Measurements from ENCODE around the gene ACAP3. TPM values are rescaled to one million over a fixed set of nuclear protein-coding genes. Genes with fewer than 3 reads are reported as not detected.
"Not testable (repeated sequence)": the region's sequence is repeated elsewhere in the genome, so short reads cannot be mapped to it uniquely, and the experiment has no call there.

Gene ACAP3
- total RNA-seq, 1 experiment from 2014 or later = 10.3 TPM

GRCh38 chr1:1331068-1331965, 23.6 kb upstream of the ACAP3 start, which contains the start of gene TAS1R3:
TSS of gene TAS1R3 (plus strand) at chr1:1331280. CDS start at chr1:1331346, 66 bp downstream.
- peak; percentile 82 for DNase-seq (ENCODE audit: low read depth)

GRCh38 chr1:1330366-1331067, 22.8 kb upstream of the ACAP3 start:
- no peak for DNase-seq (ENCODE audit: low read depth)

DNA sequence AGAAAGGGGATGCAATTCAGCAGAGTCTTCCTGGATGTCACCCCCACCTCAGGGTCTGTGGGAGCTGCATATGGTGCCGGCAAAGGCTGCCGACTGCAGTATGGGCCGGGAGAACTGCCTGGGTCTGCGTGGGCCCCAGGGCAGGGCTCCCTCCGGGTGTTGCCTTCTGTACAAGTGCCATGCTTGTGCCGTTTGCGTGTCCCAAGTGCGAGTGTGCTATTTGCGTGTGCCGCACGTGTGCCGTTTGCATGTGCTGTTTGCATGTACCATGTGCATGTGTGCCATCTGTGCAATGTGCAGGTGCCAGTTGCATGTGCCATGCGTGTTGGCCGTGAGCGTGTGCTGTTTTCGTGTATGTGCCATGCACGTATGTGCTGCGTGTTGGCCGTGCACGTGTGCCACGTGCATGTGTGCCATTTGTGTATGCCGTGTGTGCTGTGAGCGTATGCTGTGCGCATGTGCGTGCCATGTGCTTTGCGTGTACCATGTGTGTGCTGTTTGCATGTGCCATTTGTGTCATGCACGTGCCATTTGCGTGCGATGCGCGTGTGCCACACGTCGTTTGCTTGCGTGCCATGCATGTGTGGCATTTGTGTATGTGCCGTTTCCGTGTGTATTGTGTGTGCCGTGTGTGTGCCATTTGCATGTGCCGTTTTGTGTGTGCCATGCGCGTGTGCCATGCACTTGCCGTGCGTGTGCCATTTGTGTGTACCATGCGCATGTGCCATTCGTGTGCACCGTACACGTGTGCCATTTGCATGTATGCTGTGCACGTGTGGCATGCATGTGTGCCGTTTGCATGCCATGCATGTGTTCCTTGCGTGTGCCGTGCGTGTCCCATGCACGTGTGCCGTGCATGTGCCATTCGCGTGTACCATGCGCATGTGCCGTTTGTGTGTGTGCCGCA, 21.8 kb upstream of the ACAP3 start:
- DNase-seq (ENCODE audit: low read depth) = no peak

- DNase-seq (ENCODE audit: low read depth) = no peak
Measured at GRCh38 chr1:1328254-1328653, 20.5 kb upstream of the ACAP3 start.

DNA sequence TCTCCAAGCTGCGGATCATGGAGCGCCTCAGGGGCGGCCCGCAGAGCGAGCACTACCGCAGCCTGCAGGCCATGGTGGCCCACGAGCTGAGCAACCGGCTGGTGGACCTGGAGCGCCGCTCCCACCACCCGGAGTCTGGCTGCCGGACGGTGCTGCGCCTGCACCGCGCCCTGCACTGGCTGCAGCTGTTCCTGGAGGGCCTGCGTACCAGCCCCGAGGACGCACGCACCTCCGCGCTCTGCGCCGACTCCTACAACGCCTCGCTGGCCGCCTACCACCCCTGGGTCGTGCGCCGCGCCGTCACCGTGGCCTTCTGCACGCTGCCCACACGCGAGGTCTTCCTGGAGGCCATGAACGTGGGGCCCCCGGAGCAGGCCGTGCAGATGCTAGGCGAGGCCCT, 19.6 kb upstream of the ACAP3 start:
- no peak for DNase-seq (ENCODE audit: low read depth)

GRCh38 chr1:1326075-1326605, 18.4 kb upstream of the ACAP3 start:
- DNase-seq (ENCODE audit: low read depth) = no peak

DNA sequence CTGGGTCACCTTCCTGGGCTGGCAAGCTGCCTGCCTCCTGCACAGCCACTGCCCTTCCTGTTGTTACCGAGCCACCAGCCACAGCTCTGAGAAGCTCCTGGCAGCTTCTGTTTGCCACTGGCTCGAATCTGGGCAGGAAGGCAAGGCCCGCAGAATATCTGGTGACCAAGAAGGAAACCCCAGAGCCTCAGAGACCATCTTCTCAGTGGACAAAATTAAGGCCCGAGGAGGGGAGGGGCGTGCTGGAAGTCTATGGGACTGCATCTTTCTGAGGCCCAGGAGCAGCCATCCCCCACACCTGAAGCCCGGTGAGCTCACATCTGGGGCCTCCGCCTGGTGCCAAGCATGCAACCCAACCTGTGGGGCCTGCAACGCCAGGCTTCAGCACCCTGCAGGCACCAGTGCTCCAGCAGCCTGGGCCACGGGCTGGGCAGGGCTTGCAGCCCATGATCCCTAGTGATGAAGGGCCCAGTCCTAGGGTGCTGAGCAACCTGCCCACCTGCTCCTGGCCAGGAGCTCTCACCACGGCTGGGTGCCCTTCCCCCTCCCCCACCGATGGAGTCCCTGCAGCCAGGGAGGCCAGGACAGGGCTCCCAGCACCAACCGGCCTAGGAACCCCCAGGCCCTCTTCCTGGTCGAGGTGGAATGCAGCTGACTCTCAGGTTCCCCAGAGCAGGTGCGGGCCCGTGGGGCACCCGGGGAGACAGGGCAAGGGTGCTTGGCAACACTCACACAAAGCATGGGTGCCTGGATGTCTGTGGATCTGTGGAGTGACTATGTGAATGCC, 17.8 kb upstream of the ACAP3 start:
- no peak for DNase-seq (ENCODE audit: low read depth)

- peak; percentile 86 for DNase-seq (ENCODE audit: low read depth)
Measured at GRCh38 chr1:1324524-1325287, 17.0 kb upstream of the ACAP3 start, which contains the start of the genes CPTP and INTS11. TSS of gene CPTP (plus strand) at chr1:1324802. CDS start at chr1:1326911, 2,109 bp downstream. TSS of gene INTS11 (minus strand) at chr1:1324660. CDS start at chr1:1324608, 52 bp downstream.

DNA sequence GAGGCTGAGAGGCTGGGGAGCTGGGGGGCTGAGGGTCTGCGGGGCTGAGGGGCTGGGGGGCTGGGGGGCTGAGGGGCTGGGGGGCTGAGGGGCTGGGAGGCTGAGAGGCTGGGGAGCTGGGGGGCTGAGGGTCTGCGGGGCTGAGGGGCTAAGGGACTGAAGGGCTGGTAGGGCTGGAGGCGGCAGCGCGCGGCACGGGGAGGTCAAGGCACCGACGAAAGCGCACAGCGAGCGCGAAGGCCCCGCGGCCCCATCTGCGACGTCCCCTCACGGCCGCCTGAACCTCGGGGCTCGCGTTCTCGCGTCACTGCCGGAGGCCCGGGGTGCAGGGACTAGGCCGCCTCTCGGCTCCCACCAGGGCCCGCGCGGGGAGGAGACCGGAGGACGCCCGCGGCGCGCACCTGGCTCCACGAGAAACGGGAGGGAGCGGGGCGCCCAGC, 16.4 kb upstream of the ACAP3 start:
- no peak for DNase-seq (ENCODE audit: low read depth)

DNA sequence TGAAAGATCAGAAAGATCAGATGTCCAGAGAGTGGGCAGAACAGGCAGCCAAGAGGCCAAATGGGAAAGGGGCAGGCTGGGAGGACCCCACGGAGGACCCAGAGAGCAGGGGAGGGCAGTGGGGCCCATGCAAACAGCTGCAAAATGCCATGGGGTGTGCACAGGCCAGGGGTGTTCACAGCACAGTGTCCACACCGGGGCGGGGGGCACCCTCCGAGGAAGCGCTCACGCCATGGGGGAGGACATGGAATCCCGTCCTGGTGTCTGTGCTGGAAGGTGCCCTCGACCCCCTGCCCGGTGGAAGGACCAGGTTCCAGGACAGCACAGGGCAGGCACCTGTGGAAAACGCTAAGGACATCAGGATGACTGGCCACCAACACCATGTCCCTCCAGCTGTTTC, 15.2 kb upstream of the ACAP3 start:
- no peak for DNase-seq (ENCODE audit: low read depth)

GRCh38 chr1:1322418-1322817, 14.7 kb upstream of the ACAP3 start:
- DNase-seq (ENCODE audit: low read depth) = no peak

GRCh38 chr1:1321477-1321876, 13.7 kb upstream of the ACAP3 start:
- DNase-seq (ENCODE audit: low read depth) = no peak

- DNase-seq (ENCODE audit: low read depth) = no peak
Measured at GRCh38 chr1:1320666-1321448, 13.1 kb upstream of the ACAP3 start.

DNA sequence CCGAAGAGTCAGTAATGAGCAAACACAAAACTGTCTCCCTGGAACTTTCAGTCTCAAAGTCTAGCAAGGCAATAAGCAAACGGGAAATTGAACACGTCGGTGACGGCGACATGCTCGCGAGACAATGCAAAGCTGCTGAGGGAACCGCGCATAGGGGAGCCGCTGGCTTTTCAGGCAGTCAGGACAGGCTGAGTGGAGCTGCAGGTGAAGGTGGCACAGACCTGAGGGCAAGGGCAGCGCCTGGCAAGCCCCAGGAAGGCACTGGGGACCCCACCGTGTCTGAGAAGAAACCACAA, 11.9 kb upstream of the ACAP3 start:
- DNase-seq (ENCODE audit: low read depth) = no peak

GRCh38 chr1:1318777-1319645, 11.3 kb upstream of the ACAP3 start:
- no peak for DNase-seq (ENCODE audit: low read depth)

GRCh38 chr1:1318131-1318652, 10.5 kb upstream of the ACAP3 start:
- peak; percentile 94 for DNase-seq (ENCODE audit: low read depth)

DNA sequence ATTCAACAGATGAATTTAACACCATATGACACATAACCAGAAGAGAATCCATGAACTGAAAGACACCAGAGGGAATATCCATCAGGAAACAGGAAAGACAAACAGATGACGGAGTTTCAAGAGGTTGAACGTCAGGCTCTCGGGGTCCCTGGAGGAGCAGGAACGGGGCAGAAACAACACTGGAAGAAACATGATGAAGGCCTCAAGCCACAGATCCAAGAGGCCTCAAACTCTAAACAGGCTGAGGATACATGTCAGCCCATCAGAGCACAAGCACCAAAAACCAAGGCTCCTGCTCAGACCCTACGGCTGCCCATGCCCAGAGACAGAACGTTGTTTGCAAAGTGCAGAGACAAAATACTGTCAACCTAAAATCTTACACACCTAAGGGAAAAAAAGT, 9.7 kb upstream of the ACAP3 start:
- DNase-seq (ENCODE audit: low read depth) = no peak

- DNase-seq (ENCODE audit: low read depth) = not testable (repeated sequence)
Measured at GRCh38 chr1:1316199-1316598, 8.5 kb upstream of the ACAP3 start.

Measured in RPMI7951 (cell line).